K562 (cell line): ENCODE results near the gene RUVBL2. TPM values are rescaled to one million over a fixed set of nuclear protein-coding genes. Genes with fewer than 3 reads are reported as not detected.

Source experiments
- ARHGAP35 ChIP-seq: fragments of 450-650 bp; IDR thresholded peaks from 2 replicates; pipeline ENCODE4 v1.6.1; 2018; ENCODE audit not compliant: partially characterized antibody
- CBX5 ChIP-seq: IDR thresholded peaks from 2 replicates; pipeline ENCODE4 v1.6.1; 2014; ENCODE audit warnings: low read depth, borderline replicate concordance
- CSDE1 ChIP-seq, 2 experiments: fragments of 450-650 bp; IDR thresholded peaks; 2 replicates each; pipeline ENCODE4 v1.6.1; 2016; ENCODE audit warnings: mild to moderate bottlenecking in 1 of 2
- DDX20 ChIP-seq: fragments of 450-650 bp; IDR thresholded peaks from 2 replicates; pipeline ENCODE4 v1.6.1; 2016; ENCODE audit warnings: missing genetic modification characterization, low read depth, mild to moderate bottlenecking, missing compliant biosample characterization, moderate library complexity
- EP300 ChIP-seq: IDR thresholded peaks from 2 replicates; pipeline ENCODE4 v1.6.1; 2012; ENCODE audit warnings: low read length, improper control_type of control experiment
- JUN ChIP-seq, 2 experiments: sonication (generic) in 1 of 2; formaldehyde crosslinking in 1 of 2; IDR thresholded peaks; 2 replicates each; pipeline versions ENCODE4 v1.6.1 to v1.8.0; 2012 to 2022; ENCODE audit warnings: borderline replicate concordance in 2 of 2, mild to moderate bottlenecking in 2 of 2, improper control_type of control experiment in 1 of 2, low read depth in 1 of 2, low read length in 1 of 2, missing genetic modification reagents in 1 of 2
- JUND ChIP-seq, 2 experiments: IDR thresholded peaks; 2 replicates in 1 of 2; 3 replicates in 1 of 2; pipeline ENCODE4 v1.6.1; 2011; ENCODE audit warnings: borderline replicate concordance in 2 of 2, low read depth in 2 of 2, low read length in 2 of 2, improper control_type of control experiment in 1 of 2, missing biosample characterization in 1 of 2, missing genetic modification characterization in 1 of 2, missing genetic modification reagents in 1 of 2
- L3MBTL2 ChIP-seq: fragments of 450-650 bp; IDR thresholded peaks from 2 replicates; pipeline ENCODE4 v1.6.1; 2016; ENCODE audit warnings: mild to moderate bottlenecking, moderate library complexity
- POLR2A ChIP-seq: fragments of 450-650 bp; conservative IDR thresholded peaks from 2 replicates; pipeline ENCODE4 v1.6.1; 2016
- RAD51 ChIP-seq: fragments of 450-650 bp; IDR thresholded peaks from 2 replicates; pipeline ENCODE4 v1.7.1; 2016; ENCODE audit warnings: low read depth, mild to moderate bottlenecking, borderline replicate concordance
- RB1 ChIP-seq: fragments of 450-650 bp; IDR thresholded peaks from 2 replicates; pipeline ENCODE4 v1.6.1; 2017; ENCODE audit warnings: low read depth, mild to moderate bottlenecking
- RBFOX2 ChIP-seq: fragments of 200-400 bp; formaldehyde crosslinking; IDR thresholded peaks from 2 replicates; pipeline ENCODE4 v1.6.1; 2017; ENCODE audit warnings: low read depth, mild to moderate bottlenecking, low read length, moderate library complexity
- RBM22 ChIP-seq: fragments of 200-400 bp; formaldehyde crosslinking; IDR thresholded peaks from 2 replicates; pipeline ENCODE4 v1.6.1; 2018; ENCODE audit warnings: low read length, low read depth; ENCODE audit not compliant: poor library complexity, severe bottlenecking
- SMC3 ChIP-seq: conservative IDR thresholded peaks from 2 replicates; pipeline ENCODE4 v1.6.1; 2011; ENCODE audit warnings: low read depth, low read length, improper control_type of control experiment; ENCODE audit not compliant: insufficient read depth
- TCF7 ChIP-seq: sonication (generic); IDR thresholded peaks from 2 replicates; pipeline ENCODE4 v1.6.1; 2016; ENCODE audit warnings: antibody characterized with exemption, borderline replicate concordance
- XRCC5 ChIP-seq: fragments of 200-400 bp; formaldehyde crosslinking; IDR thresholded peaks from 2 replicates; pipeline ENCODE4 v1.6.1; 2017; ENCODE audit warnings: low read depth, mild to moderate bottlenecking, low read length
- ZNF583 ChIP-seq: fragments of 250-450 bp; sonication (Bioruptor Pico); IDR thresholded peaks from 2 replicates; pipeline ENCODE4 v1.4.0; 2020
- polyA plus RNA-seq, 8 experiments: library from polyadenylated mRNA; depleted of rRNA in 4 of 8; stranded (reverse) in 5 of 8; unstranded in 3 of 8; fragments of >200 nt; fragmentation: Nextera tagmentation in 2 of 8; fragmentation: Illumina TruSeq in 1 of 8; extraction: Ambion mirVana in 2 of 8; extraction: Trizol in 1 of 8; gene quantifications; 2 replicates each; pipeline versions ENCODE4 v1.2.1 to v1.2.3, GENCODE V29; 2011 to 2014; ENCODE audit warnings: inconsistent platforms in 1 of 8, missing spikeins in 1 of 8
- total RNA-seq, 7 experiments: library from RNA; depleted of rRNA in 6 of 7; stranded (reverse); fragments of >200 nt in 6 of 7; fragmentation: Illumina TruSeq in 2 of 7; extraction: Trizol in 2 of 7; gene quantifications; 2 replicates each; pipeline versions ENCODE4 v1.2.1 to v1.2.3, GENCODE V29; 2011 to 2021; ENCODE audit warnings: low replicate concordance in 1 of 7
- TF ChIP-seq, protein P1 (sequence below), 3 experiments: IDR thresholded peaks in 2 of 3; conservative IDR thresholded peaks in 1 of 3; 2 replicates each; pipeline ENCODE4 v1.5.1; 2011 to 2012; ENCODE audit warnings: low read length in 3 of 3, mild to moderate bottlenecking in 3 of 3, control low read depth in 2 of 3, improper control_type of control experiment in 1 of 3, inconsistent platforms in 1 of 3, low read depth in 1 of 3, mixed read lengths in 1 of 3, moderate library complexity in 1 of 3; ENCODE audit not compliant: insufficient read depth in 2 of 3
- TF ChIP-seq, protein P2 (sequence below): sonication (generic); formaldehyde crosslinking; IDR thresholded peaks from 2 replicates; pipeline ENCODE4 v1.8.1; 2023; ENCODE audit warnings: mild to moderate bottlenecking, missing genetic modification reagents, moderate library complexity
- TF ChIP-seq, protein P3 (sequence below): fragments of 450-650 bp; formaldehyde crosslinking; IDR thresholded peaks from 2 replicates; pipeline ENCODE4 v1.4.0; 2020; ENCODE audit warnings: mild to moderate bottlenecking, moderate library complexity

Gene RUVBL2
- total and polyA plus RNA-seq, 9 of the 15 experiments (the other 6 are each of a cell fraction or from before 2014, with no cell fraction given) = 71.4 to 453 (median 237) TPM

- TF ChIP-seq XRCC5 = 0 out of 2 replicates have a peak, but pooled peaks have one; percentile 39
- TF ChIP-seq EP300 = no peak
- TF ChIP-seq POLR2A = 0 out of 2 replicates have a peak, but pooled peaks have one; percentile 11
- TF ChIP-seq CSDE1 (IDR thresholded peaks at IDR 0.05) = no peak
- no peak for TF ChIP-seq ZNF583 (CRISPR knock-in tag)
- no peak for TF ChIP-seq CBX5
- TF ChIP-seq, protein P1, sequence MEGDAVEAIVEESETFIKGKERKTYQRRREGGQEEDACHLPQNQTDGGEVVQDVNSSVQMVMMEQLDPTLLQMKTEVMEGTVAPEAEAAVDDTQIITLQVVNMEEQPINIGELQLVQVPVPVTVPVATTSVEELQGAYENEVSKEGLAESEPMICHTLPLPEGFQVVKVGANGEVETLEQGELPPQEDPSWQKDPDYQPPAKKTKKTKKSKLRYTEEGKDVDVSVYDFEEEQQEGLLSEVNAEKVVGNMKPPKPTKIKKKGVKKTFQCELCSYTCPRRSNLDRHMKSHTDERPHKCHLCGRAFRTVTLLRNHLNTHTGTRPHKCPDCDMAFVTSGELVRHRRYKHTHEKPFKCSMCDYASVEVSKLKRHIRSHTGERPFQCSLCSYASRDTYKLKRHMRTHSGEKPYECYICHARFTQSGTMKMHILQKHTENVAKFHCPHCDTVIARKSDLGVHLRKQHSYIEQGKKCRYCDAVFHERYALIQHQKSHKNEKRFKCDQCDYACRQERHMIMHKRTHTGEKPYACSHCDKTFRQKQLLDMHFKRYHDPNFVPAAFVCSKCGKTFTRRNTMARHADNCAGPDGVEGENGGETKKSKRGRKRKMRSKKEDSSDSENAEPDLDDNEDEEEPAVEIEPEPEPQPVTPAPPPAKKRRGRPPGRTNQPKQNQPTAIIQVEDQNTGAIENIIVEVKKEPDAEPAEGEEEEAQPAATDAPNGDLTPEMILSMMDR (IDR thresholded peaks at IDR 0.05 in 2 of 3, conservative IDR thresholded peaks at IDR 0.05 in 1 of 3; ENCODE audit: insufficient read depth in 2 of 3, low read depth in 1 of 3, low read length in 3 of 3) = peak; percentile 64 to 79 (median 74)
- TF ChIP-seq ARHGAP35 = no peak
- TF ChIP-seq TCF7 = no peak
- TF ChIP-seq, protein P2, sequence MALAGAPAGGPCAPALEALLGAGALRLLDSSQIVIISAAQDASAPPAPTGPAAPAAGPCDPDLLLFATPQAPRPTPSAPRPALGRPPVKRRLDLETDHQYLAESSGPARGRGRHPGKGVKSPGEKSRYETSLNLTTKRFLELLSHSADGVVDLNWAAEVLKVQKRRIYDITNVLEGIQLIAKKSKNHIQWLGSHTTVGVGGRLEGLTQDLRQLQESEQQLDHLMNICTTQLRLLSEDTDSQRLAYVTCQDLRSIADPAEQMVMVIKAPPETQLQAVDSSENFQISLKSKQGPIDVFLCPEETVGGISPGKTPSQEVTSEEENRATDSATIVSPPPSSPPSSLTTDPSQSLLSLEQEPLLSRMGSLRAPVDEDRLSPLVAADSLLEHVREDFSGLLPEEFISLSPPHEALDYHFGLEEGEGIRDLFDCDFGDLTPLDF (CRISPR knock-in tag) = no peak
- no peak for TF ChIP-seq RBM22
- no peak for TF ChIP-seq JUN (IDR thresholded peaks at IDR 0.05; ENCODE audit: borderline replicate concordance, low read depth, low read length)
- TF ChIP-seq JUN (CRISPR knock-in tag; IDR thresholded peaks at IDR 0.05; ENCODE audit: borderline replicate concordance) = no peak
- TF ChIP-seq RB1 = no peak
- 0 out of 2 replicates have a peak, but pooled peaks have one; percentile 17 for TF ChIP-seq RBFOX2
- TF ChIP-seq RAD51 = no peak
- 0 out of 2 replicates have a peak, but pooled peaks have one; percentile 9 for TF ChIP-seq SMC3
- TF ChIP-seq L3MBTL2 = peak; percentile 27; the same call in 1 of the 2 replicates
- TF ChIP-seq, protein P3, sequence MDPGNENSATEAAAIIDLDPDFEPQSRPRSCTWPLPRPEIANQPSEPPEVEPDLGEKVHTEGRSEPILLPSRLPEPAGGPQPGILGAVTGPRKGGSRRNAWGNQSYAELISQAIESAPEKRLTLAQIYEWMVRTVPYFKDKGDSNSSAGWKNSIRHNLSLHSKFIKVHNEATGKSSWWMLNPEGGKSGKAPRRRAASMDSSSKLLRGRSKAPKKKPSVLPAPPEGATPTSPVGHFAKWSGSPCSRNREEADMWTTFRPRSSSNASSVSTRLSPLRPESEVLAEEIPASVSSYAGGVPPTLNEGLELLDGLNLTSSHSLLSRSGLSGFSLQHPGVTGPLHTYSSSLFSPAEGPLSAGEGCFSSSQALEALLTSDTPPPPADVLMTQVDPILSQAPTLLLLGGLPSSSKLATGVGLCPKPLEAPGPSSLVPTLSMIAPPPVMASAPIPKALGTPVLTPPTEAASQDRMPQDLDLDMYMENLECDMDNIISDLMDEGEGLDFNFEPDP = no peak
- TF ChIP-seq DDX20 = no peak
- TF ChIP-seq JUND (IDR thresholded peaks at IDR 0.05; ENCODE audit: borderline replicate concordance, low read depth, low read length) = no peak
- no peak for TF ChIP-seq JUND (tag; IDR thresholded peaks at IDR 0.05; ENCODE audit: borderline replicate concordance, low read depth, low read length)
Observed at GRCh38 chr19:48997972-48998371, 4.3 kb downstream of the RUVBL2 start (continued).
